ENCODE measurements around the gene PTPMT1. TPM values are rescaled to one million over a fixed set of nuclear protein-coding genes. Genes with fewer than 3 reads are reported as not detected.

PTPMT1 gene
- total RNA-seq, 4 donors from 2014 or later: 109 to 208 (median 121) TPM

DNA sequence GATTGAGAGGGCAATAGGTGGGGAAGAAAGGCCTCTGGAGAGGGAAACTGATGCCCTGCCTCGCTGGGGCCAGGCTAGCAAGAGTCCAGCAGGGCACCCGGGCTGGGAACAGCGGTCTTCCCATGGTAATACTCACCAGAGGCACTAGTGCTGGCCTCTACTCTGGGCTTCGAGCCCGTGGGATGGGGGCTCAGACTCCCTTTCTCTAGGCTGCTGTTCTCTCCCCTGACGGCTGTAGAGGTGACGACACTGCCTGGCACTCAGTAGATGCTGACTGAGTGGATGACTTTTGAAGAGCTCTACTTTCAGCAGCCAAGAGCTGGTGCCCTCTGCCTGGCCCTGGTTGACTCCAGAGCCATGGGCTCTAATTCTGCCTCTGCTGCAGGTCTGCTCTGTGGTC is 29.6 kb downstream of the PTPMT1 start:
- TF ChIP-seq, protein P1, sequence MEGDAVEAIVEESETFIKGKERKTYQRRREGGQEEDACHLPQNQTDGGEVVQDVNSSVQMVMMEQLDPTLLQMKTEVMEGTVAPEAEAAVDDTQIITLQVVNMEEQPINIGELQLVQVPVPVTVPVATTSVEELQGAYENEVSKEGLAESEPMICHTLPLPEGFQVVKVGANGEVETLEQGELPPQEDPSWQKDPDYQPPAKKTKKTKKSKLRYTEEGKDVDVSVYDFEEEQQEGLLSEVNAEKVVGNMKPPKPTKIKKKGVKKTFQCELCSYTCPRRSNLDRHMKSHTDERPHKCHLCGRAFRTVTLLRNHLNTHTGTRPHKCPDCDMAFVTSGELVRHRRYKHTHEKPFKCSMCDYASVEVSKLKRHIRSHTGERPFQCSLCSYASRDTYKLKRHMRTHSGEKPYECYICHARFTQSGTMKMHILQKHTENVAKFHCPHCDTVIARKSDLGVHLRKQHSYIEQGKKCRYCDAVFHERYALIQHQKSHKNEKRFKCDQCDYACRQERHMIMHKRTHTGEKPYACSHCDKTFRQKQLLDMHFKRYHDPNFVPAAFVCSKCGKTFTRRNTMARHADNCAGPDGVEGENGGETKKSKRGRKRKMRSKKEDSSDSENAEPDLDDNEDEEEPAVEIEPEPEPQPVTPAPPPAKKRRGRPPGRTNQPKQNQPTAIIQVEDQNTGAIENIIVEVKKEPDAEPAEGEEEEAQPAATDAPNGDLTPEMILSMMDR (IDR thresholded peaks at IDR 0.05; ENCODE audit: low read depth): no peak

DNA sequence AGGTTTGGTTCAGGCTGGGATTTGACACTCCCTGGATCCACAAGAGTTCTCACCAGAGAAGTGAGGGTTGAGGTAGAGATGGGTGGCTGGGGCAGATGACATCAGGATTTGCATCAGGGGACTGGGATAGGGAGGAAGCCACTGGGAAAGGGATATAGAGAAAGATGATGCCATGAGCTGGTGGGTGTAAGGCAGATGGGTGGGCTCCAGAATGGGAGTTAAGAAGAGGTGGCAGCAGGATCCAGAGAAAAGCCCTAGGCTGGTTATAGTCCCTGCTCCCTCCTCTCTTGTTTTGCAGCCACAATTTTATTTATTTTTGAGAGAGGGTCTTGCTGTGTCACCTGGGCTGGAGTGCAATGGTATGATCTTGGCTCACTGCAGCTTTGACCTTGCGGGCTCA is 30.6 kb downstream of the PTPMT1 start:
- TF ChIP-seq, protein P1 (IDR thresholded peaks at IDR 0.05; ENCODE audit: low read depth): no peak

DNA sequence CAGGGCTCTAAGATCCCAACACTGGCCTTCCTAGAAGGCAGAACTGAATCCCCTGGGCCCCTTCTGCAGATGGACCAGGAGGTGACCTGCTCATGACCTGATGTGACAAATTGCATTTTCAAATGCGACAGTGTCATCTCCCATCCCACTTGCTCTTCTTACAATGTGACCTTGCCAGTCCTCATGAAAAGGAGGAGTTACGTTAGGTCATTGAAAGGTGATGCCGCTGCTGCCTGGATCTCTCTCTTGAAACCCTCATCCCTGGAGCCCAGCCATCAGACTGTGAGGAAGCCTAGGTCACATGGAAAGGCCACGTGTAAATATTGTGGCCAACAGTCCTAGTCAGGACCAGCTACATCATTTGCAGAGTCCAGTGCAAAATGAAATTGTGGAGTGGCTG is 34.5 kb downstream of the PTPMT1 start:
- TF ChIP-seq, protein P1 (IDR thresholded peaks at IDR 0.05; ENCODE audit: low read depth): no peak

DNA sequence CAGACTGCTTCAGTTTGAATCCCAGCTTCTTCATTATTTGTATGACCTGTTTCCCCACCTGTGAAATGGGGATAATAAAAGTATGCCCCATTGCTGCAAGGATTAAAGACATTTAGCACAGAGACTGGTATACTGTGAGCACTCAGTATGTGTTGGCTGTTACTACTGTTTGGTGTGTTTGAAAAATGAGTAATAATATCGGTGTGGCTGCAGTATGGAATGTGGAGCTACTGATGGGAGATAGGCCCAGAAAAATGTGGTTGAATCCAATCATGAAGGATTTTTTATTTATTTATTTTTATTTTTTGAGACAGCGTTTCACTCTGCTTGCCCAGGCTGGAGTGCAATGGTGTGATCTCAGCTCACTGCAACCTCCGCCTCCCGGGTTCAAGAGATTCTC is 37.9 kb downstream of the PTPMT1 start:
- TF ChIP-seq, protein P1 (IDR thresholded peaks at IDR 0.05; ENCODE audit: low read depth): no peak

DNA sequence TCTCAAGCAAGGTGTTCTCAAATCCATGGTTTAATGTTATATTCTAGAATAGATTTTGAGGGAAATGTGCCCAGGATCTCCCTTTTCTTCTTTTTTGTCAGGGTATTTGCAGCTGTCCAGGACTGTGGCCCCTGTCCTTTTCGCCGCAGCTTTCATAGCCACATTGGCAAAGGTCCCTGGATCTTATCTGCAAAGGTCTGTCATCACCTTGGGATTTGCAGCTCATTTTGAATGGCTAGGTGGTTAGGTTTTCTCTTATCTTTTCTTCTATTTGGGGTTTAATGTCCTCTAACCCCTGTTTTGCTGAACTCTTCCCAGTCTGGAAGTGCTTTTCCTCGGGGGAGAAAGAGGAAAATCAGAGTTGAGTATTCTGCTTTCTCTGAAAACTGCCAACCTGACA is 40.5 kb downstream of the PTPMT1 start:
- TF ChIP-seq, protein P1 (IDR thresholded peaks at IDR 0.05; ENCODE audit: low read depth): no peak

DNA sequence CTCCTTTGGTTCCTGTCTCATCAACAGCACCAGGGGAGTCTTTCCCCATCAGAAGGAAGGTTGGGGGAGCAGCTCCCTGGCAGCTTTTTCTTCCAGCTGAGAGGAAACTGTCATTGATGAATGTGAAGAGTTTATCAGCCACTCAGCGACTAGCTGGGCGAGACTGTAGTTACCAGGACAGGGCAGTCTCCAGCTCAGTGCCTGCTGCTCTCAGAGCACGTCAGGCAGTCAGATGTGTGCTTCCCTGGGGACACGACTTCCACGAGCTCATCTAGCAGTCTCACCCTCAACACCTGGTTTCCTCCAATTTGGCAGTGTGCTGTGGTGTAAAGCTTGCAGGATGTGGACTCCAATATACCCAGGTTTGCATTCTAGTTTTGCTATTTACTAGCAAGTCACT is 41.3 kb downstream of the PTPMT1 start:
- TF ChIP-seq, protein P1 (IDR thresholded peaks at IDR 0.05; ENCODE audit: low read depth): no peak

DNA sequence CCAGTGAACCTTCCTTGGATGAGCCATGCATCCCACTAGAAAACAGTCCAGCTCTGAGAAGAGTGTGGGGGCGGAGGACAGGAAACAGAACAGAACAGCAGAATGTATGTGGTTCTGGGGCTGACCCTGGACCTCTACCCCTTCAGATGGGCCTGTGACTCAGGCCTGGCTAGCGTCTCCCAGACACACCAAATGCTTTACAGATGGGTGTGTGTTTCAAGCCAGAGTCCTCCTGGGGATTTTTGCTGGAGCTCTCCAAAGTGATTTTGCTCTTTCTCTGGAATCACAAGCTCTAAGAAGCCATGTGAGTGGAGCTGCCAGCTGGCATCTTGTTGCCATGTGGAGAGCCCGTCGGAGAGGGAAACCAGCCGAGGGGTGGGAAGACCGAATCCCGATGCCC is 42.0 kb downstream of the PTPMT1 start:
- TF ChIP-seq, protein P1 (IDR thresholded peaks at IDR 0.05; ENCODE audit: low read depth): no peak
